A204.1 (cell line): ENCODE measurements around the gene NSF.
"Not testable (repeated sequence)": the region's sequence is repeated elsewhere in the genome, so short reads cannot be mapped to it uniquely, and the experiment has no call there.

Experiments used
- FAIRE-seq: peaks from 2 replicates; lab custom pipeline; 2012; peaks lifted over from hg19 to GRCh38; lab: Jason Lieb, UNC

The NSF gene

GRCh38 chr17:46756861-46757260 is 166.4 kb downstream of the NSF start:
- FAIRE-seq: no peak

GRCh38 chr17:46757588-46757987 is 167.1 kb downstream of the NSF start:
- FAIRE-seq: not testable (repeated sequence)

GRCh38 chr17:46758614-46759013 is 168.1 kb downstream of the NSF start:
- no peak for FAIRE-seq

- no peak for FAIRE-seq
These were observed 168.7 kb downstream of the NSF start for GRCh38 chr17:46759141-46759540.

- no peak for FAIRE-seq
These were observed 172.9 kb downstream of the NSF start for GRCh38 chr17:46763416-46763815.

GRCh38 chr17:46764000-46764708 is 173.7 kb downstream of the NSF start:
- FAIRE-seq: no peak

GRCh38 chr17:46764709-46765401 is 174.4 kb downstream of the NSF start:
- no peak for FAIRE-seq

- FAIRE-seq: no peak
These were observed 175.0 kb downstream of the NSF start for GRCh38 chr17:46765453-46765852.

GRCh38 chr17:46766493-46767491 is 176.3 kb downstream of the NSF start:
- FAIRE-seq: no peak

GRCh38 chr17:46768540-46768870 is 178.0 kb downstream of the NSF start:
- no peak for FAIRE-seq

- FAIRE-seq: not testable (repeated sequence)
These were observed 178.4 kb downstream of the NSF start for GRCh38 chr17:46768896-46769295.

GRCh38 chr17:46769531-46770438 is 179.3 kb downstream of the NSF start:
- FAIRE-seq: no peak

GRCh38 chr17:46770439-46770817 is 180.0 kb downstream of the NSF start:
- no peak for FAIRE-seq

- FAIRE-seq: no peak
These were observed 180.5 kb downstream of the NSF start for GRCh38 chr17:46770818-46771560.

GRCh38 chr17:46771561-46772474 is 181.3 kb downstream of the NSF start:
- no peak for FAIRE-seq

- FAIRE-seq: no peak
These were observed 182.2 kb downstream of the NSF start for GRCh38 chr17:46772475-46773220.

- no peak for FAIRE-seq
These were observed 182.7 kb downstream of the NSF start for GRCh38 chr17:46773221-46773605.

GRCh38 chr17:46773676-46774075 is 183.2 kb downstream of the NSF start:
- FAIRE-seq: no peak

GRCh38 chr17:46774108-46774737 is 183.8 kb downstream of the NSF start:
- no peak for FAIRE-seq
